Measurements from ENCODE around the gene FCHSD1. TPM values are rescaled to one million over a fixed set of nuclear protein-coding genes. Genes with fewer than 3 reads are reported as not detected.

The FCHSD1 gene
- total and polyA plus RNA-seq, 7 donors, result 3.0 to 31.3 (median 17.9) TPM

- H3K27ac ChIP-seq, result no peak overlapping the region
Observed at GRCh38 chr5:141641634-141642267, 9.5 kb downstream of the FCHSD1 start.

GRCh38 chr5:141640698-141641097 is 10.5 kb downstream of the FCHSD1 start:
- peaks cover 0 to 32% (median 7%) of the 10 kb centered on the region in 4 donors for H3K36me3 ChIP-seq
- intact Hi-C loops (cut with DNase I), result no loop called here
- 86 to 90% methylated on average over 9 of the region's 9 CpGs for WGBS, 2 donors
- no peak for DNase-seq
- H3K9me3 ChIP-seq, result no peaks in the 10 kb centered on the region
- H3K27ac ChIP-seq, result no peak overlapping the region
- H3K27me3 ChIP-seq, result peaks cover 0 to 17% (median 7%) of the 10 kb centered on the region in 3 donors
- peaks cover 0 to 18% (median 15%) of the 10 kb centered on the region in 4 donors for H3K4me1 ChIP-seq
- no peak overlapping the region for H3K4me3 ChIP-seq
- TF ChIP-seq POLR2A (IDR thresholded peaks at IDR 0.05) (no peak), POLR2AphosphoS5 (IDR thresholded peaks at IDR 0.05) (no peak), CTCF (IDR thresholded peaks at IDR 0.05) (no peak)

More at GRCh38 chr5:141641634-141642267, 9.5 kb downstream of the FCHSD1 start:
- DNase-seq, result no peak
- Histone ChIP-seq H3K4me1 (peaks cover 0 to 12% (median 11%) of the 10 kb centered on the region in 4 donors), H3K36me3 (peaks cover 0 to 42% (median 7%) of the 10 kb centered on the region in 4 donors), H3K27me3 (peaks cover 0 to 17% (median 7%) of the 10 kb centered on the region in 3 donors), H3K9me3 (no peaks in the 10 kb centered on the region), H3K4me3 (no peak overlapping the region)
- intact Hi-C loops (cut with DNase I), result no loop called here
- WGBS, 2 donors, result 90 to 91% methylated on average over 2 of the region's 2 CpGs
- TF ChIP-seq POLR2AphosphoS5 (IDR thresholded peaks at IDR 0.05) (no peak), POLR2A (IDR thresholded peaks at IDR 0.05) (no peak), CTCF (IDR thresholded peaks at IDR 0.05) (no peak), EP300 (IDR thresholded peaks at IDR 0.05) (no peak)

DNA sequence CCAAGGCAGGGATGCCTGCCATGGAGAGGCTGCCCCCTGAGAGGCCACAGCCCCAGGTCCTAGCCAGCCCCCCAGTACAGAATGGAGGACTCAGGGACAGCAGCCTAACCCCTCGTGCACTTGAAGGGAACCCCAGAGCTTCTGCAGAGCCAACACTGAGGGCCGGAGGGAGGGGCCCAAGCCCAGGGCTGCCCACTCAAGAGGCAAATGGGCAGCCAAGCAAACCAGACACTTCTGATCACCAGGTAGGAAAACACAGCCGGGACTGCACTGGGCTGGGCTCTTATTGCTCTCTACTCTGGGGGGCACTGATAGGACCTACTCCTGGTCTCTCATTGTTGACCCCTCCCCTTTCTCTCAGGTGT is 11.2 kb downstream of the FCHSD1 start:
- Histone ChIP-seq H3K36me3 (peaks cover 0 to 25% (median 6%) of the 10 kb centered on the region in 4 donors), H3K27ac (no peak overlapping the region), H3K4me3 (no peak overlapping the region), H3K27me3 (peaks cover 0 to 17% (median 7%) of the 10 kb centered on the region in 3 donors), H3K4me1 (peaks cover 0 to 24% (median 22%) of the 10 kb centered on the region in 4 donors), H3K9me3 (no peaks in the 10 kb centered on the region)
- TF ChIP-seq EP300 (IDR thresholded peaks at IDR 0.05) (no peak), POLR2AphosphoS5 (IDR thresholded peaks at IDR 0.05) (no peak), CTCF (IDR thresholded peaks at IDR 0.05) (no peak), POLR2A (IDR thresholded peaks at IDR 0.05) (no peak)
- intact Hi-C loops (cut with DNase I), result no loop called here
- DNase-seq, result no peak
- WGBS, 2 donors, result 85 to 93% methylated on average over 3 of the region's 3 CpGs

DNA sequence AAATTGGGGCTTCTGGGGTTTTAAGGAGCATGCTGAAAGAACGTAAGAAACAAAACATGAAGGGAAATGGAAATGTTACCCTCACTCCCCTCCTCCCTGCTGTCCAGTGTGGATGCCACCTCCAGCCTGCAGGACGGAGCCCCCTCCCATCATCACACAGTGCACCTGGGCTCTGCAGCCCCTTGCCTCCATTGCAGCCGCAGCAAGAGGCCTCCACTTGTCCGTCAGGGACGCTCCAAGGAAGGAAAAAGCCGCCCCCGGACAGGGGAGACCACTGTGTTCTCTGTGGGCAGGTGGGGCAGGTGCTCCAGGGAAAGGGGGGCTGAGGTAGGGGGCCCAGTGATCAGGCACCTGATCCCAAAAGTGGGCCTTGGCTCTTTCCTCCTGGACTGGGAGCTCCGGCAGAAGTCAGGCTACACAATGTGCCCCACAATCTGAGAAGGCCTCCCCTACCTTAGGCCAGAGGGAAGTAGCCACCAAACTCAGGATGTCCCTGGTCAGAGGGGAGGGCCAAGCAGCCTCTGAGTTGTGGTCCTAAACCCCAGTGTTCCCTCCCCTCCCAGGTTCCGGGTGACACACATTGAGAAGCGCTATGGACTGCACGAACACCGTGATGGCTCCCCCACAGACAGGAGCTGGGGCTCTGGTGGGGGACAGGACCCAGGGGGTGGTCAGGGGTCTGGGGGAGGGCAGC is 11.7 kb downstream of the FCHSD1 start:
- H3K36me3 ChIP-seq, result peaks cover 0 to 20% (median 4%) of the 10 kb centered on the region in 4 donors
- DNase-seq, result no peak
- no peak overlapping the region for H3K4me3 ChIP-seq
- TF ChIP-seq POLR2A (IDR thresholded peaks at IDR 0.05) (no peak), EP300 (IDR thresholded peaks at IDR 0.05) (no peak), CTCF (IDR thresholded peaks at IDR 0.05) (no peak), POLR2AphosphoS5 (IDR thresholded peaks at IDR 0.05) (no peak)
- no peaks in the 10 kb centered on the region for H3K9me3 ChIP-seq
- 89 to 94% methylated on average over 12 of the region's 12 CpGs for WGBS, 2 donors
- intact Hi-C loops (cut with DNase I), result no loop called here
- H3K27me3 ChIP-seq, result peaks cover 0 to 17% (median 7%) of the 10 kb centered on the region in 3 donors
- H3K4me1 ChIP-seq, result peaks cover 0 to 30% (median 27%) of the 10 kb centered on the region in 4 donors
- H3K27ac ChIP-seq, result no peak overlapping the region
